Neural cell (in vitro differentiated cells): ENCODE measurements around the gene EYS.

ENCODE experiments used
- CTCF ChIP-seq: fragments of 450-650 bp; IDR thresholded peaks from 2 replicates; pipeline ENCODE4 v1.5.1; 2014; ENCODE audit warnings: antibody characterized with exemption, mild to moderate bottlenecking, moderate library complexity; ENCODE audit not compliant: poor library complexity, severe bottlenecking
- MXI1 ChIP-seq: fragments of 450-650 bp; conservative IDR thresholded peaks from 2 replicates; pipeline ENCODE4 v1.6.1; 2014; ENCODE audit warnings: antibody characterized with exemption, mild to moderate bottlenecking; ENCODE audit not compliant: poor library complexity, severe bottlenecking
- POLR2AphosphoS5 ChIP-seq: IDR thresholded peaks from 2 replicates; pipeline ENCODE4 v1.6.1; 2012
- RAD21 ChIP-seq: fragments of 450-650 bp; conservative IDR thresholded peaks from 2 replicates; pipeline ENCODE4 v1.6.1; 2014; ENCODE audit warnings: antibody characterized with exemption, mild to moderate bottlenecking, moderate library complexity

- TF ChIP-seq CTCF (no peak), RAD21 (no peak), MXI1 (no peak), POLR2AphosphoS5 (no peak)
Observed at GRCh38 chr6:63897952-63898351, 1809.1 kb downstream of the EYS start.
